HG02840 (cell line): ENCODE results near the gene DIP2C.
A peak's percentile ranks its signal among the peaks of the same experiment; 100 is the strongest.
"Not testable (repeated sequence)": the region's sequence is repeated elsewhere in the genome, so short reads cannot be mapped to it uniquely, and the experiment has no call there.

Experiments
- ATAC-seq: cut with Tn5 transposase; IDR thresholded peaks from one replicate; pipeline ENCODE4 v1.9.1; 2021; ENCODE audit warnings: mild to moderate bottlenecking, moderate library complexity, moderate number of reproducible peaks; ENCODE audit not compliant: unreplicated experiment, low FRiP score

The DIP2C gene

DNA sequence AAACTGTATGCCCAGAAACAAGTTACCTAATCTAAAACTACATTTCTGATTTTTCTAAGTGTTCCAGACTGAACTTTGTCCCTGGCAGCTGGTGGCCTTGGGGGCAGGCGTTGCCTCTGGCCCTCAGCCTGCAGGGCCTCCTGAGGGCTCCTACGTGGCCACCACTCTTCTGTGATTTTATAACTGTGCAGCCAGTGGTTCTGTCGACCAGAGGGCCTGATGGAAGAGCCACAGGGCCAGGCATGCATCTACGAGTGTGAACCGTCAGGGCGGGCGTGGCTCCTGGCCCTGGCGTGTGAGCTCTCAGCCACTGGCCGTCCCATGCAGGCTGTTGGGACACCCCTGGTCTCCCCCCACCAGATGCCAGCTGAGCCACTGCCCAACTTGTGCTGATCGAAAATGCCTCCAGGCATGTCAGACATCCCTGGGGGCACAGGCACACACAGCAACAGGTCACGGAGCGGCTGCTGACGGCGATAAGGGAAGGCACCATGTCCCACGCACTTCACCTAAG lies 380.8 kb downstream of the DIP2C start:
- no peak for ATAC-seq

DNA sequence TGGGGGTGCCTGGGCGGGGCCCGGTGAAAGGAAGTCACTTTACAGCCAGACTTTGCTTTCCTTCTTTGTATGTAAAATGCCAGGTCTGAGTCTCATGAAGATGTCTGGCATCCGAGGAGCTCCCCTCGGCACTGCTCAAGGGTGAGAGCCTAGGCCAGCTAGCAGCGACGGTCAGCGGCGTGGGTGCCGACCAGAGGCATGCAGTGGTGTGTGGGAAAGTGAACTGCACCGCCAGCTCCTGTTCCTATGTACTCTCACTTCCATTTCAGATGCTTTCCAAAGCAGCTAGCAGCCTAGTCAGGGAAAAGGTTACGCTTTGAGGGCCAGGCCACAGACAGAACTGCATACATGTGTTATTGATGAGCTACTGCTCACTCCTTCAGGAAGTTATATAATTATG lies 381.4 kb downstream of the DIP2C start:
- no peak for ATAC-seq

DNA sequence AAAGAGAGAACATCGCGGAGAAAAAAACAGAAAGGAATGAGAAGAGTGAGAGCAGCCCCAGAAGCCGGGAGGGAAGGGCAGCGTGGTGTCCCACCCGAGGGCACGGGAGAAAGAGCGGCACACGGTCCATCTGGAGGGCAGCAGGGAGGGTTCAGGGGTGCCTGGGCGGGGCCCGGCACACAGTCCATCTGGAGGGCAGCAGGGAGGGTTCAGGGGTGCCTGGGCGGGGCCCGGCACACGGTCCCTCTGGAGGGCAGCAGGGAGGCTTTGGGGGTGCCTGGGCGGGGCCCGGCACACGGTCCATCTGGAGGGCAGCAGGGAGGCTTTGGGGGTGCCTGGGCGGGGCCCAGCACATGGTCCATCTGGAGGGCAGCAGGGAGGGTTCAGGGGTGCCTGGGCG lies 381.8 kb downstream of the DIP2C start:
- ATAC-seq, result no peak

DNA sequence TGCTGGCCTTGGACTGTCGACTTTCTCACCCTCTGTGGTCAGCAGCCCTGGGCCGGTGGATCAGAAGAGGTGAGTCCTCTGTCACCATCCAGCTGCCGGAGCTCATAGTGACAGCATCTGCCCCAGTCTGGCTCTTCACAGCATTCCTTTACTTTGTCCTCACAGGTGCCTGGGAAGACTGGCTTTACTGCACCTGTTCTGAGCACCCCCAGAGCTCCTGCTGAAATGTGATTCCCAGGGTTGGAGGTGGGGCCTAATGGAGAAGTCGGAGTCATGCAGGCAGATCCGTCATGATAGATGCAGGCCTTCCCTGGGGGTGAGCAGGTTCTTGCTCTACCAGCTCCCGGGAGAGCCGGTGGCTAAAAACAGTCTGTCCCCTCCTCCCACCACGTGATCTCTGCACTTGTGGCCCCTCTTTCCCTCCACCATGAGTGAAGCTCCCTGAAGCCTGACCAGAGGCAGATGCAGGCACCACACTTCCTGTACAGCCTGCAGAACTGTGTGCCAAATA lies 382.7 kb downstream of the DIP2C start:
- ATAC-seq, result no peak

DNA sequence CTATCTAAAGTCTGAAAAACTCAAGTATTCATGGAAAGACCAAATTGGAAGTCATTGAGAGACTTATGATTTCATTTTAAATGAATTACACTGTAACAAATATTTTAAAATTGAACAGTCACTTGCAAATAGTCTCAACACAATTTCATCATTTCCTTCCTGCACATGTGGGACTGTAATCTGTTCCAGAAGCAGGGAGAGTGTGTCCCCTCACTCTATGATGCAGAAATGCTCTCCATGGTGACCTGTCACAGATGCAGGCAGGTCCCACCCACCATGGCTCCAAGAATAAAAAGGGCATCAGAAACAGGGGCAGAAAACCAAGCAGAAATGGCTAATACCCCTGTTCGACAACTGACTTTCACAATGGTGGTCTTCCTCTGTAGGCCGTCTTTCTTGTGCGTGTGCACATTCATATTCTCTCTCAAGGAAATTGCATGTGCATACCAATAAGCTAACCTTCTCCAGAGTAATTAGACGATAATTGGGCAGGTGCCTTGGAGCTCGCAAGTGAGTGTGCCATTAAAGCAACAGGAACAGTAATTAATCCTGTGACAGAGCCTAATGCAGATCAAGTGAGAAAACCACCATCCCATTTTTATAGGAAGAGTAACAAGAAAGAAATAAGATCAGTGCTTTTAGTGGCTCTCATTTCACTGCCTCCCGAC lies 383.3 kb downstream of the DIP2C start:
- ATAC-seq, result no peak

DNA sequence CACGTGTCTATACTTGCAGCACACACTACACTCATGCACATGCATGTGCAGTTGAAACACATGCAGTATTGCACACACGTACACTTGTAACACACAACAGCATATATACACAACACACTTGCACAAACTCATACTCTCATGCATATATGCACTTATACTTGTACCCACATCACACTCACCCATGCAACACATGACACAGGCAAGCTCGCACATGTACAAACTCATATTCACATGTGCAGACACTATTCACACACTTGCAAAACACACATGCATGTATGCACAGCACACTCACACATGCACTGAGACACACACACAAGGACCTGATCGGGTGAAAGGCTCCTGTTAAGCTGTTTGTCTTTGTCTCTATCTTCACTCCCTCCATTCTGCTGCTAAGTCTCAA lies 384.4 kb downstream of the DIP2C start:
- no peak for ATAC-seq

DNA sequence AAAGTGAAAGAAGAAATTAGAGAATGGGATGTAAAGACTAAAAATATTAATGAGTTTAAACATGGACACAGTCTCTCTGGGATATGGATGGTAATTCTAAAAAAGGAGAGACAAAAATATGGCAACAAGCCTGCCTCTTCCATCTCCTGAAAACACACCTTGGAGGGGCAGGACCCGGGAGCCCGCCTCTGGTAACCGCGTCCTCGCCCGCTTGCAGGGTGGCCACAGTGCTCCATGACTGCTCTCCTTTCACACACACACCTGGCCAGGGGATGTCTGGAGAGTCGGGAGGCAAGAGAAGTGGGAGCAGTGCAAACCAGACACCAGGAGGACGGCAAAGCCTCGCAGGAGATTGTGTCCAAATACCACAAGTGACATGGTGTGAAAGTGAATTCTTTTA lies 387.9 kb downstream of the DIP2C start:
- ATAC-seq, result no peak

DNA sequence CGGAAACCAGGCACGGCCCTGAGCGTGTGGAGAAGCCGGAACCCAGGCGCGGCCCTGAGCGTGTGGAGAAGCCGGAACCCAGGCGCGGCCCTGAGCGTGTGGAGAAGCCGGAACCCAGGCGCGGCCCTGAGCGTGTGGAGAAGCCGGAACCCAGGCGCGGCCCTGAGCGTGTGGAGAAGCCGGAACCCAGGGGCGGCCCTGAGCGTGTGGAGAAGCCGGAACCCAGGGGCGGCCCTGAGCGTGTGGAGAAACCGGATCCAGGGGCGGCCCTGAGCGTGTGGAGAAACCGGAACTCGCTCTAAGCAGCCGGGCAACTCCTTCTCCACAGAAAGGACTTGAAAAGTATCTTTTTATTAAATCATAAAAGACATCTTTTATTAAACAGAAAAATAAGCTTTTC lies 388.9 kb downstream of the DIP2C start:
- ATAC-seq, result not testable (repeated sequence)

DNA sequence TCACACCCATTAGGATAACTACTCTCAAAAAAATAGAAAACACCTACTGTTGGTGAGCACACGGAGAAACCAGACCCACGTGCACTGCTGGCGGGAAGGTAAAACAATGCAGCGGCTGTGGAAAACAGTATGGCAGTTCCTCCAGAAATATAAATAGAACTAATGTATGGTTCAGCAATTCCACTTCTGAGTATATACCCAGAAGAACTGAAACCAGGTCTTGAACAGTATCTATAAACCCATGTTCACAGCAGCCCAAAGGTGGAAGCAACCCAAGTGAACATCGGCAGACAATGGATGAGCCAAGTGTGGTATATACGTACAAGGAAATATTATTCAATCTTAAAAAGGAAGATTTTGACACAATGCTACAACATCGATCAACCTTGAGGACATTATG lies 389.5 kb downstream of the DIP2C start:
- no peak for ATAC-seq

DNA sequence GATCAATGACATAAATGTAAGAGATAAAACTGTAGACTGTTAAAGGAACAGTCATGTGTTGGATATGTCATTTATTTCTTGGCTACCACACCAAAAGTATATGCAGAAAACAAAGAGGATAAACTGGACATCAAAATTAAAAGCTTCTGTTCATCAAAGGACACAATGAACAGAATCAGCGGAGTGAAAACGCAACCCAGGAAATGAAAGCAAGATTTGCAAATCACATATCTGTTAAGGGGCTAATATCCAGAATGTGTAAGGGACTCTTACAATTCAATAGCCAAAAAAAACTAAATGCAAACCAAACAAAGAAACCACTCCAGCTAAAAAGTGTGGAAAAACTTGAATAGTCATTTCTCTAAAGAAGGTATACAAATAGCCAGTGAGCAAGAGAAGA lies 390.0 kb downstream of the DIP2C start:
- no peak for ATAC-seq

DNA sequence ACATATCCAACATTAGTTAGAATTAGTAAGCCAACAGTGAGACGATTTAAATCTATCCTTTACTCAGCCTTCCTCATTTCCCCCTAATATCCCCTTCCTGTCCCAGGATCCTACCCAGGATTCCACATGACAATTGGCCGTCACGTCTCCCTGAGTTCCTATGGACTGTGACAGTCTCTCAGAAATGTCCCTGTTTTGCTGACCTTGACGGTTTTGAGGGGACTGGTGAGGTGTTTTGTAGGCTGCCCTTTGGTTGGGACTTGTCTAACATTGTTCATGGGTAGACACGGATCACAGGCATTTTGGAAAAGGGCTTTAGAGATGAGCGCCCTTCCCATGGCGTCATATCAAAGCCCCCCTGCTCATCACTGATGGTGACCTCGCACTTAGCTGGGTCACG lies 391.4 kb downstream of the DIP2C start:
- no peak for ATAC-seq

DNA sequence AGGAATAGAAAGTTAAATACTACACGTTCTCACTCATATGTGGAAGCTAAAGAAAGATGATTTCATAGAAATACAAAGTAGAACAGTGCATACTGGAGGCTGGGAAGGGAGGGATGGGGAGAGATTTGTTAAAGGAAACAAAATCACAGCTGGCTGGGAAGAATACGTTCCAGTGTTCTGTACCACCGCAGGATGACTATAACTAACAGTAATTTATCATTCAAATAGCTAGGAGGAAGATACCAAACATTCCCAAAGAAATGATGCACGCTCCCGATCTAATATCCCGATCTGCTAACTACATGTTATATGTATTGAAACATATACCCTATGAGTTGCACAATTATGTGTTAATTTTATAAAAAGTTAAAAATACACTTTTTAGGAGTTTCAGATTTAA lies 391.9 kb downstream of the DIP2C start:
- ATAC-seq, result no peak

DNA sequence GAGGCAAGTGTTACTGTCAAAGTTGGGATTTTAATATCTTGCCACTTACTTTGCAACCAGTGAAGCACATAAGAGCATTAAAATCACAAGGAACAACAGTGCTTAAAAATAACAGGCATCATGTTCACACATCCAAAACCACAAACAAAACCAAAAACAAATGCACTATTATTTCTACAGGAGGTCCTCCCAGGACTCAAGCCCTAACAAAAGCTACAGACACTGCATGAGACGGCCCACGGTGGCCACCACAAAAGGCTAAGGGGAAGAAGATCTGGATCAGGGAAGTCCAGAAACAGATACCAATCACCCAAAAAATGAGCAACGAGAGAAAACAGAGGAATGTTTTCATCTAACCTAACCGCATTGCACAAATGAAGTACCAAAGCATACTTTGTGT lies 395.8 kb downstream of the DIP2C start:
- no peak for ATAC-seq

DNA sequence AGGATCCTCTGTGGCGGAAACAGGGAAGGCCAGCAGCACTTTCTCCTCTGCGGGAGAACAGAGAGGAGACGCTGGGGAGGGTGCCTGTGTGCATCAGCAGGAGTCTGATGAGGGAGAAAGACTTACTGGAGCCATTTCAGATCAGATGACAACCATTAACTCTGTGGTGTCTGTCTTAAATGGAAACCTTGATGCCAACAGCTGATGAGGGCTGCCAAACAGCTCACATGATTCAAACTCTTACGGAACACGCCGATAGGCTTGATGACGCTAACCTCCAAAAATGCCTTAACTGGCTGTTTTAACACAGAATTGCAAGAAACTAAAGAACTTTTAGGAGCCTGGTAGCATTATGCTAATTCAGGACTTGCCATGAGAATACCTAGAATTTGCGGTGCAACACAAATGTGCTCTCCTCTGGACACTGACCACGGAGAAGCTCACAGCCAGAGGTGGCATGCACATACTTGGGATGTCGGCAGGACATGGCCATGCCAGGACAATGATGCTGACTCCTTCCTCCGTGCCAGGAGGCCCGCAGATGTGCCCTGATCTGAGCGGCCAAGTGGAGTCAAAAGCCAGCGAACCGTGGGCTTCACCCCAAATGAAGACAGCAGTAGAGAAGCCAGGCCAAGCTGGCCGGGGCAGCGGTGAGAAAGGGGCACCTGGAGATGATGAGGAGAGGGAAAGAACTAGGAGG lies 399.3 kb downstream of the DIP2C start:
- no peak for ATAC-seq

DNA sequence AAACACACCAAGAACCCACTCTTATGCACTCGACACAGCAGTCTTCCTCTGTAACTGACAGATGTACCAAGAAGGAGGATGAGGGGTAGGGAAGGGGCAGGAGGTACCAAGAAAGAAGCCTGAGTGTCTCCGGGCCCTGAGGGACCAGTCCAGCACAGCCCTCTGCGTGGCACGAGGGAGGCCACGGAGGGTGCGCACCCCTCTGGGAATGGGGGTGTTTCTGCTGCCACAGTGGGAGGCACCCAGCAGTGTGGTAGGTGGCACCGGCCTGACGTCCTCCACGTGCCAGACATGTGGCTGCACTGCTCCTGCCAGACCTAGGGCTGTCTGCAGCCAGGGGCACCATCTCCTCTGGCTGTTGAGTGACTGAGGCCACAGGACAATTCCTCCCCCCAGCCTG lies 399.9 kb downstream of the DIP2C start:
- ATAC-seq, result no peak

DNA sequence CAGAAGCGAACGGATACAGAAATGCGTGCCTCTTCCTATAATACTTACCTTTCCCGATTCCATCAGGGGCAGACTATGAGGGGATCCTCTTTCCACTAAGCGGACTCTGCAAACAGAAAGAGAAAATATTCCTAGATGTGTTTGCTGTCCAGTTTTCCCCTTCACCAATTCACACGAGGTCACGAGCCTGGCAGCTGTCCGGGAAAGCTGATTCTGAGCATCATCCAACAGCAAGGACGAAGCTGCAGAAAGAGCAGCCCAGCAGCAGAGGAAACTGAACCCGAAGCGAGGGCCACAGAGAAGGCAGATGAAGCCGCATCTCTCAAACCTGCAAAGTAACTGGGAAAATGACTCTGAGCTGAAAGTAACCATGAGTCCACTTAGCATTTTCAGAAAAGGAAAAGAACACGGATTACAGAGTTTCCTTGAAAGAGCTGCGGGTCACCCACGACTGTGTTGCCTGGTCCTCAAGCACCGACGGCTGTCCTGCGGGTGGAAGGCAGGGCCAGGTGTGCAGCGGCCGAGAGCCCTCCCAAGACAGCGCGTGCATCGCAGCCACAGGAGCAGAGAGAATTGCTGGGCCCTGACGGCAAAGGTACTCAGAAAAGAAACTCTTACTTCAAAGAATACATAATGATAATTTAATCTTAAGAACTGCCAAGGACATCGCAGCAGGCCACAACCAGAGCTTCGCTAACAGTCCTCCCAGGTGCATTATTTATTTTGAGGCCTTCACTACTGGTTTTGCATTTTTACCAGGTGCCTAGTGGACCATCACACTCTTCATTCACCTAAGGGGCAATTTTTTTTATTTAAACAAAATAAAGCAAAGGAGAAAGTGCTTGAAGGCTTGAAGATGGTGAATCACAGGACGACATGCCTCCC lies 400.9 kb downstream of the DIP2C start:
- no peak for ATAC-seq

DNA sequence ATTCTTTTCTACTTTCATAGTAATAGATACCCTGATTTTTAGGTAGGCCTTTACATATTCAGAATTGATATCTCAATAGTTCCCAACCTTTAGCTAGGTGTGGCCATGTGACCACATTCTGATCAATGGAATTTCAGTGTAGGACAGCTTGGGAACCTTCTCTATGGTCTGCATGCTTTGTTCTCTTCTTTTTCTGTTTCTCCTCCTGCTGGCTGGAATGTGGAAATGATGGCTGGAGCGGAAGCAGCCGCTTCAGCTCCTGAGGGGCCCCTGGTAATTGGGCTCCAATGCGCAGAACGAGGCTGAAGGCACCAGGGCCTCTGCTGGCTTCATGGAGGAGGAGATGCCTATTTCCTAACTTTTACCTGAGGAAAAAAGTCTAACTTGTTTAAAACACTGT lies 401.7 kb downstream of the DIP2C start:
- no peak for ATAC-seq

DNA sequence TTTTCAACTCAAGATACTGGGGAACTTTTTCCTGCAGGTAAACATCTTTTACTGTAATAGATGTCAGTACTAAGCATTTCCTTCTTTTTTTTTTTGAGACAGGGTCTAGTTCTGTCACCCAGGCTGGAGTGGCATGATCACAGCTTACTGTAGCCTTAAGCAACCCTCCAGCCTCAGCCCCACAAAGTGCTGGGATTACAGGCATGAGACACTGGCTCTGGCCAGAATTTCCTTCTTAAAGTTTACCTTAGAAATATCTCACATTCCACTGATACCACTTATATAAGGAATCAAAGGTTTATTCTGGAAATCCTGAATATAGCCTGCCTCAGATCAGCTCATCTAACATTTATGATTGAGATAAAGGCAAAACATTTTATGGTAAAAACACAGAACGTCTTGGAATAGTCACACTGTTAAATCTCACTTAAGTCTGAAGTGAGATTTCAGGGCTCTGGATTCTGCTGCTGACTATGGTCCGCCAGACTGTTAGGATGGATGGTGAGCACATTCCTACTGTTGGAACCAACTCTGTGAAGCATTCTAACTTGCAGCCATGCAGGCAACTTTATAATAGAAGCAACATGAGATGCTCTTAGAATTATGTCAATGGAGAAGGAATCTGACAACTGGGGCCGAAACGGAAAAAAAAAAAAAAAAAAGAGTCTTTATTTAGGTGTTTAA lies 402.3 kb downstream of the DIP2C start:
- no peak for ATAC-seq

DNA sequence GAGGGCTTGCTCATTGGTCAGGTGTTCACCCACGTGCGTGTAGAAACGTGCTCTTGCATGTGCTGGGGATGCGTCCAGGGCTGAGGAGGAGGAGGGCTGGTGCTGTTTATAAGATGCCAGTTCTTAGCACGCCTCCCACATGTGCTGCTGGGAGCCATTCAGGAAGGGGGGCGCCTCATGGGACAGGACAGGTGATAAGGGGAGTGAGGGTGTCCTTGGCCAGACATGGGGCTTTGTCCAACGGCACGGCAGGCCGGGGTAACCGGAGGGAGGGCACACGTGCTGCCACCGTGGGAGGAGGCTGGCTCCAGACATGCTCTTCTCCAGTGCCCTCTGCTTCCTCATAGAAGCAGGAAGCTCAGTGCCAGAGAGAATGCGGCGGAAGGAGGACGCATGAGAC lies 404.3 kb downstream of the DIP2C start:
- no peak for ATAC-seq

DNA sequence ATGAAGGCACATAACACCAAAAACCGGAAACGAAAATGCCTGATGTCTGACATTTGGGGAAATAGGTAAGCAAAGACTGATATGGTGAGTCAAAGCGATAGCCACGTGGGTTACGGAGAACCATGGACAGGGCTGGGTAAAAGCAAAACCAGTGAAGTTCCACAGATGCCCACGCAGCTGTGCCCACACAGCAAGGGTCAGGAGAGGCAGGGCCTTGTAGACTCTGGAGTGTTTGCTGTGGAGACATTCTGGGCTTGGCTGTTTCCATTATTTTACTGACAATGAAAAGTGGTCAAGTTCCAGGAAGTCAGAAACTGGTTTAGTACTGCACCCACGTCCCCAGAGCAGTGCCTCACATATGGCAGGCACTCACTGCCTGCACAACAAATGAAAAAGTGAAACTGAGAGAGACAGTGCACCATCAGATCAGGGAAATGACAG lies 405.5 kb downstream of the DIP2C start:
- peak; percentile 69 for ATAC-seq

DNA sequence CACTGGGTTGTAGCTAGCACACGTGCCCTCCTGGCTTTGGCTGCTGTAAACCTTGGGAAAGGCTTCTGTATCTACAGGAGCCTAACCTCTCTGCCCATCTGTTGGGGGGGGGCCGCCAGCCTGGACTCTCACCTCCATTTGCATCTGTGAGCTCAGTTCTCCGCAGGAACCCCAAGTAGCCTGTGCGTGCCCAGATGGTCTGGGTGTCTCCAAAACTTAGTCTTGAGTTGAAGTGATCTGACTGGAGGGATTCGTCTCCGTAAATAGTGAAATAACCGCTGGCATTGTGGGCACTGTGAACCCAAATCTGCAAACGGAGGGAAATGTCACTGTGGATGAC lies 406.4 kb downstream of the DIP2C start:
- ATAC-seq, result no peak
